GM12891 (cell line): Measurements from ENCODE around the gene RFLNA.

ENCODE experiments used
- DNase-seq: peaks from one replicate; pipeline ENCODE4 v3.0.0; 2011; ENCODE audit warnings: low spot score; ENCODE audit not compliant: insufficient read length
- FAIRE-seq: peaks from 2 replicates; lab custom pipeline; 2011; peaks lifted over from hg19 to GRCh38; lab: Jason Lieb, UNC
- PAX5 ChIP-seq: IDR thresholded peaks from 2 replicates; pipeline ENCODE4 v1.6.1; 2011; ENCODE audit warnings: low read length, moderate library complexity, mild to moderate bottlenecking; ENCODE audit not compliant: insufficient read depth, severe bottlenecking
- POLR2A ChIP-seq: IDR thresholded peaks from 2 replicates; pipeline ENCODE4 v1.6.1; 2011; ENCODE audit warnings: low read depth, low read length, control low read depth
- POLR2AphosphoS5 ChIP-seq: IDR thresholded peaks from 2 replicates; pipeline ENCODE4 v1.6.1; 2011; ENCODE audit warnings: low read depth, low read length, control low read depth
- POU2F2 ChIP-seq: IDR thresholded peaks from 2 replicates; pipeline ENCODE4 v1.6.1; 2011; ENCODE audit warnings: low read depth, mild to moderate bottlenecking, control low read depth, low read length, moderate library complexity
- SPI1 ChIP-seq: IDR thresholded peaks from 2 replicates; pipeline ENCODE4 v1.6.1; 2011; ENCODE audit warnings: low read depth, low read length, control low read depth
- TAF1 ChIP-seq: IDR thresholded peaks from 2 replicates; pipeline ENCODE4 v1.6.1; 2011; ENCODE audit warnings: low read depth, low read length, control low read depth

RFLNA gene

GRCh38 chr12:124308741-124309140 is 13.8 kb downstream of the RFLNA start:
- FAIRE-seq (no peak), DNase-seq (no peak)
- no peak for TF ChIP-seq TAF1

GRCh38 chr12:124309231-124309630 is 14.3 kb downstream of the RFLNA start:
- no peak for FAIRE-seq
- TF ChIP-seq POLR2AphosphoS5 (no peak), POU2F2 (no peak), PAX5 (no peak), POLR2A (no peak), TAF1 (no peak)

GRCh38 chr12:124309744-124310143 is 14.9 kb downstream of the RFLNA start:
- FAIRE-seq: no peak
- no peak for DNase-seq
- TF ChIP-seq POLR2AphosphoS5 (no peak), POU2F2 (no peak), POLR2A (no peak)

More at GRCh38 chr12:124309231-124309630, 14.3 kb downstream of the RFLNA start:
- no peak for DNase-seq

GRCh38 chr12:124310178-124310577 is 15.3 kb downstream of the RFLNA start:
- no peak for DNase-seq
- TF ChIP-seq SPI1: no peak
- TF ChIP-seq POLR2A: no peak
- TF ChIP-seq POU2F2: no peak
- TF ChIP-seq PAX5: no peak
- no peak for TF ChIP-seq POLR2AphosphoS5
- TF ChIP-seq TAF1: no peak
- FAIRE-seq: no peak

- TF ChIP-seq TAF1 (no peak), POU2F2 (no peak), SPI1 (no peak), PAX5 (no peak), POLR2AphosphoS5 (no peak), POLR2A (no peak)
- DNase-seq: no peak
- FAIRE-seq: no peak
Measured at GRCh38 chr12:124310785-124311184, 15.9 kb downstream of the RFLNA start.

GRCh38 chr12:124311292-124312109 is 16.6 kb downstream of the RFLNA start:
- DNase-seq (no peak), FAIRE-seq (no peak)
- TF ChIP-seq POLR2AphosphoS5: no peak
- no peak for TF ChIP-seq POU2F2
- TF ChIP-seq PAX5: no peak
- no peak for TF ChIP-seq TAF1
- no peak for TF ChIP-seq POLR2A
- TF ChIP-seq SPI1: no peak

GRCh38 chr12:124312601-124313000 is 17.7 kb downstream of the RFLNA start:
- DNase-seq (no peak), FAIRE-seq (no peak)
- no peak for TF ChIP-seq POLR2A
- TF ChIP-seq POLR2AphosphoS5: no peak
- no peak for TF ChIP-seq PAX5
- TF ChIP-seq POU2F2: no peak
- no peak for TF ChIP-seq SPI1
- no peak for TF ChIP-seq TAF1

GRCh38 chr12:124314207-124314606 is 19.3 kb downstream of the RFLNA start:
- no peak for TF ChIP-seq PAX5
- TF ChIP-seq TAF1: no peak
- no peak for TF ChIP-seq POLR2A
- no peak for TF ChIP-seq POU2F2
- TF ChIP-seq SPI1: no peak
- TF ChIP-seq POLR2AphosphoS5: no peak
- FAIRE-seq (no peak), DNase-seq (no peak)

GRCh38 chr12:124314766-124315165 is 19.9 kb downstream of the RFLNA start:
- DNase-seq (no peak), FAIRE-seq (no peak)
- TF ChIP-seq POLR2A (no peak), SPI1 (no peak), TAF1 (no peak), POLR2AphosphoS5 (no peak), POU2F2 (no peak), PAX5 (no peak)

- DNase-seq (no peak), FAIRE-seq (no peak)
- no peak for TF ChIP-seq SPI1
- TF ChIP-seq PAX5: no peak
- no peak for TF ChIP-seq TAF1
- no peak for TF ChIP-seq POU2F2
- no peak for TF ChIP-seq POLR2A
- TF ChIP-seq POLR2AphosphoS5: no peak
Measured at GRCh38 chr12:124315372-124316044, 20.6 kb downstream of the RFLNA start.
